Suprapubic skin (tissue), 4 donors: ENCODE measurements around the gene CLDN16.

ENCODE experiments used
- CTCF ChIP-seq, 2 donors: fragments of 200-600 bp in 1 of 2; fragments of 450-650 bp in 1 of 2; sonication (generic) in 1 of 2; IDR thresholded peaks; one replicate each; pipeline ENCODE4 v1.5.1; 2016 to 2019; ENCODE audit warnings: antibody characterized with exemption in 2 of 2, mild to moderate bottlenecking in 1 of 2, moderate library complexity in 1 of 2
- POLR2A ChIP-seq, 2 donors: fragments of 450-650 bp; IDR thresholded peaks; one replicate each; pipeline ENCODE4 v1.6.1; 2017; ENCODE audit warnings: antibody characterized with exemption in 2 of 2, mild to moderate bottlenecking in 2 of 2, moderate library complexity in 2 of 2
- POLR2AphosphoS5 ChIP-seq, 3 donors: sonication (generic); formaldehyde crosslinking; IDR thresholded peaks; one replicate each; pipeline ENCODE4 v1.6.1; 2017; ENCODE audit warnings: antibody characterized with exemption in 3 of 3

DNA sequence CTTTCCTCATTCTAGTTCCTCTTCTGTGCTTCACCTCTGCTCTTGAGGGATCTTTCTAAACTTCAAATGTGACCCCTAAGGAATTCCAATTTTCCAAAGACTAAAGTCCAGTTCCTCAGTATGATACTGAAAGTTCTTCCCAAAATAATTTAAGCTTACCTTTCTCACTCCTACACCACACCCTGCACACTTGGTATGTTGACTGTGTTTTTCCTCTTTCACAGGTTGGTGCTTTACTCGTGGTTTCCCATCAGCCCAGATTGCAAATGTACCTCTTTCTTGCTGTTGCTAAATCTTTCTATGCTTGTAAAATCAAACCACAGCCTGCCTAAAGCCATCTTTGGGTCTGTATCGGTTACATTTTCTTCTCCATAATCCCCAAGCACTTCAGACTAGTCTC is 30.5 kb upstream of the CLDN16 start:
- TF ChIP-seq CTCF (IDR thresholded peaks at IDR 0.05) (no peak), POLR2A (IDR thresholded peaks at IDR 0.05) (no peak), POLR2AphosphoS5 (IDR thresholded peaks at IDR 0.05) (no peak)
